Adipose tissue (tissue), 3 donors: ENCODE measurements around the gene STEAP3. TPM values are rescaled to one million over a fixed set of nuclear protein-coding genes. Genes with fewer than 3 reads are reported as not detected.

Experiments used
- H3K27ac ChIP-seq: one replicate; pipeline ENCODE4 v1.5.1; 2013; ENCODE audit warnings: low read depth, low read length
- WGBS, 3 donors: extraction: QIAGEN DNeasy Blood & Tissue Kit; methylation state at CpG; one replicate each; pipeline ENCODE4 v1.1.7; 2013; 5-methylcytosine and 5-hydroxymethylcytosine counted together
- polyA plus RNA-seq, 3 donors: library from polyadenylated mRNA; stranded (reverse); fragments of 200-250 nt; gene quantifications; one replicate each; pipeline ENCODE4 v1.2.3, GENCODE V29; 2013
- donor health status: healthy with polysubstance abuse.
- donor health status: Bipolar disorder and iron deficiency.
- donor health status: healthy.

The STEAP3 gene
- polyA plus RNA-seq, 3 donors: 1.6 to 22.0 (median 14.8) TPM

GRCh38 chr2:119301413-119301812, 77.8 kb downstream of the STEAP3 start:
- WGBS, 3 donors: 95 to 96% (median 96%) methylated on average over 6 of the region's 6 CpGs
- H3K27ac ChIP-seq: no peak overlapping the region

GRCh38 chr2:119304847-119305246, 81.2 kb downstream of the STEAP3 start:
- H3K27ac ChIP-seq: no peak overlapping the region
- WGBS, 3 donors: 47 to 93% (median 88%) methylated on average over 2 of the region's 2 CpGs

GRCh38 chr2:119305497-119306195, 82.0 kb downstream of the STEAP3 start:
- H3K27ac ChIP-seq: no peak overlapping the region
- WGBS, 3 donors: 55 to 78% (median 71%) methylated on average over 12 of the region's 12 CpGs

- no peak overlapping the region for H3K27ac ChIP-seq
- 70 to 82% (median 77%) methylated on average over 10 of the region's 10 CpGs for WGBS, 3 donors
These were observed 82.6 kb downstream of the STEAP3 start for GRCh38 chr2:119306196-119306590.

- H3K27ac ChIP-seq: no peak overlapping the region
- WGBS, 3 donors: 76 to 86% (median 85%) methylated on average over 7 of the region's 7 CpGs
These were observed 83.9 kb downstream of the STEAP3 start for GRCh38 chr2:119307419-119308140.

- 46 to 92% (median 91%) methylated on average over 4 of the region's 4 CpGs for WGBS, 3 donors
- no peak overlapping the region for H3K27ac ChIP-seq
These were observed 85.2 kb downstream of the STEAP3 start for GRCh38 chr2:119308793-119309330.

- WGBS, 3 donors: 76 to 89% (median 84%) methylated on average over 5 of the region's 5 CpGs
- H3K27ac ChIP-seq: no peak overlapping the region
These were observed 87.7 kb downstream of the STEAP3 start for GRCh38 chr2:119311371-119311770.

GRCh38 chr2:119311831-119312230, 88.2 kb downstream of the STEAP3 start:
- 87 to 92% (median 89%) methylated on average over 9 of the region's 9 CpGs for WGBS, 3 donors
- H3K27ac ChIP-seq: no peak overlapping the region

Other genes starting within 250 kb of the STEAP3 start
- gene C1QL2, start 65.1 kb upstream of the STEAP3 start, polyA plus RNA-seq: under 1 TPM in 1 of 3 donors, not detected in 2; 0.05 TPM
- gene C2orf76, start 143.0 kb downstream of the STEAP3 start, polyA plus RNA-seq: 10 to 100 TPM; 10.8 to 31.9 (median 19.3) TPM
- gene DBI, start 143.1 kb downstream of the STEAP3 start, polyA plus RNA-seq: 1,000 to 10,000 TPM in 1 of 3 donors, 100 to 1,000 TPM in 2; 207 to 1,132 (median 690) TPM
- gene TMEM37, start 208.0 kb downstream of the STEAP3 start, polyA plus RNA-seq: 10 to 100 TPM in 1 of 3 donors, 1 to 10 TPM in 2; 6.0 to 77.7 (median 9.2) TPM